ENCODE data around the gene POLR2J.
"Not testable (repeated sequence)": the region's sequence is repeated elsewhere in the genome, so short reads cannot be mapped to it uniquely, and the experiment has no call there.

Gene POLR2J

DNA sequence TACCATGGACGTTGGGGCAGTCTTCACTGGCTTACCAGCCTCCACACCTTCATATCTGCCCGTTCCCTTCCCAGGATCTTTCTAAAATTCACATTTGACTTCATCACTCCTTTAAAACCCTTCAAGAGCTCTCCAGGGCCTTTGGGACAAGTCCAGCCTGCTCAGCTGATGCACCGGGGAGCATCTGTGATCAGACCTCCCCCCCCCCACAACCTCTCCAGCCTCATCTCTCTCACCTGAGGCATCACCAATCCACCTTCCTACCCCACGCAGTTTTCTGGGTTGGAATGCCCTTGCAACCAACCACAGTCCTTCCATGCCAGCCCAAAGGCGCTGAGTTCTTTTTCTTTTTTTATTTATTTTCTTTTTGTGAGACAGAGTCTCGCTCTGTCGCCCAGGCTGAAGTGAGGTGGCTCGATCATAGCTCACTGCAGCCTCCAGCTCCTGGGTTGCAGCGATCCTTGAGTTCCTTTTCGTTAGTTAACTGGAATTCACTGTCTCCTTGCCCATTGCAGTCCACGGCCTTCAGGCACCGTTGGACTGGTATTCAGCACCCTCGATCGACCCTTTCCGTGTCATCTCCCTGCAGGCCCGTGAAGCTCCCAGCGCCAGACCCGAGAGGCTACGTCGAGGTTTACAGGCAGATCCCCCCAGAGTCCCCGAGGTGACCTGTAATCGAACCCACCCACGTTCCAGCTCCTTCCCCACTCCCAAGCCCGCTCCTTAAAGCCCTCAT is 14.7 kb downstream of the POLR2J start:
- Histone ChIP-seq H3K4me1 (ENCODE audit: control insufficient read depth, insufficient read depth, low read length, unreplicated experiment) (peaks cover 6% of the 10 kb centered on the region), H3K79me2 (ENCODE audit: control insufficient read depth, insufficient read depth, low read length, unreplicated experiment) (peaks cover 10% of the 10 kb centered on the region), H2AFZ (ENCODE audit: low read length, unreplicated experiment) (peak overlapping the region; percentile 89), H3K27ac (ENCODE audit: low read depth, low read length) (no peak overlapping the region), H3K27me3 (ENCODE audit: insufficient read depth, low read length) (no peaks in the 10 kb centered on the region), H3K36me3 (ENCODE audit: insufficient read depth, low read length) (no peaks in the 10 kb centered on the region), H3K4me3 (ENCODE audit: low read depth, low read length) (peak overlapping the region; percentile 96)

DNA sequence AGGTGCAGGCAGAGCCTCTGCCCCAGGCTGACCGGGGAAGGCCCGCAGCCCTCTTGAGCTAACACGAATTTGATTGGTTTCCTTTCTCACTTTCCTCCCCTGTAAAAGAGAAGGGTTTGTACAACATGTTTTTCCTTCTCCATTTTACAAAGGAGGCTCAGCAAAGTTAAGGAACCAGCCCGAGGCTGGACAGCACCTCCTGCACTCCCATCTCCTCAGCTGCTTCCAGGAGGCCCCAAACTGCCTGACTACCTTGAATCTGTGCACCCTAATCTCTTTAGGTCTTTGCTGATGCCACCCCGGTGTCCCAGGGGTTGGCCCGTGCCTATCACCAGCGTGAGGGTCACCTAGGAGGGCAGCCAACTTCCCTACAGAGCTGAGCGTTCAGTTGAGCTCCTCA is 18.3 kb downstream of the POLR2J start:
- H3K4me3 ChIP-seq (ENCODE audit: low read depth, low read length) = no peak overlapping the region
- H2AFZ ChIP-seq (ENCODE audit: low read length, unreplicated experiment) = no peak overlapping the region
- H3K27ac ChIP-seq (ENCODE audit: low read depth, low read length) = no peak overlapping the region
- no peaks in the 10 kb centered on the region for H3K4me1 ChIP-seq (ENCODE audit: control insufficient read depth, insufficient read depth, low read length, unreplicated experiment)
- H3K36me3 ChIP-seq (ENCODE audit: insufficient read depth, low read length) = no peaks in the 10 kb centered on the region; the same call in 1 of the 2 replicates
- H3K27me3 ChIP-seq (ENCODE audit: insufficient read depth, low read length) = no peaks in the 10 kb centered on the region
- peaks cover 6% of the 10 kb centered on the region for H3K79me2 ChIP-seq (ENCODE audit: control insufficient read depth, insufficient read depth, low read length, unreplicated experiment)

DNA sequence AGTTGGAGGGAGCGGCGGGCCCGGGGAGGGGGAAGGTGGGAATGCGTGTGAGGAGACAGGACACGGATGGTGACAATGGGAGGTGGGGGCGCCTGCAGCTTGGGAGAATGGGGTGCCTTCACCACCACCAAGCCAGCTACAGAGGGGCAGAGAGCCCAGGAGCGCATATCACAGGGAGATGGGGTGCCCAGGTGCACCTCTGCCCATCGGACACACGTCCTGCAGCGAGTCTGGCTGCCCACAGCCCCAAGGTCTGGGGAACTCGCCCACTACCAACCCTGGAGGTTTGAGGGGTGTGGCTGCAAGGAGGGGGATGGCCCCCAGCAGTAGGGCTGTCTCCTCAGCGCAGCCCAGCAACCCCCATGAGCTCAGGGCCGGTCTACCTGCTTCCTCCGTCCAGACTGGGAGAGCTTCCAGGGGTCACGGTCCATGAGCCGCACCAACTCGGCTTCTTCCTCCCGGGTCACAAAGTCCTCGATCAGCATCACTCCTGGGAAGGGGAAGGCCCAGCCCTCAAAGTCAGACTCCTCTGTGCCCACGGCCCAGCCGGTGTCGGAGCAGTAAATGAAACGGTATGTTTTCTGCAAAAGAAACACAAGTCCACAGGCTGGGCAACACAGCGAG is 19.4 kb downstream of the POLR2J start:
- Histone ChIP-seq H3K27ac (ENCODE audit: low read depth, low read length) (no peak overlapping the region), H3K4me1 (ENCODE audit: control insufficient read depth, insufficient read depth, low read length, unreplicated experiment) (no peaks in the 10 kb centered on the region), H2AFZ (ENCODE audit: low read length, unreplicated experiment) (no peak overlapping the region)

DNA sequence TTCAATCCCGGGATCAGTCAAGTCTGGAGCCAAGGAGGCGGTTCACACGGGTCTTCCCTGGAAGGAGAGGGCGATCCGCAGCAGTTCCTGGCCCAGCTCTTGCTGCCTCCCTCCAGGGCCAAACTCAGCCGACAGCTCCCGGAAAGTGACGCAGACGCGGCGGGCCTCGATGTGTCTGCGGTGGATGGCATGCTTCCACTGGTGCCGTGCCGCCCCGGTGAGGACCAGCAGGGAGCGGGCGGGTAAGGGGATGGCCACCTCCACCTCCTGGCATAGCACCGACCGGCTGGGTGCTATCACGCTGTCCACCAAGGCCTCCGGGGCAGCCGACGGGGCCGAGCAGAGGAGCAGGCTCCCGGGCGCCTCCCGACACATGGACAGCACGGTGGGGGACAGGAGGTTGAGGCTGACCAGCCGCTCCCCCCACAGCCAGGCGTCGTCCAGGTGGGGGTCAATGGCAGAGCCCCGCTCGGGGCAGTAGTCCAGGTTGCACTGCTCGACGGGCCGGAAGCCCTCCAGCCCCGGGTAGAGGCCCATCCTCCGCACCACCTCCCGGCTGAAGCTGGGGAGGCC is 21.3 kb downstream of the POLR2J start:
- Histone ChIP-seq H2AFZ (ENCODE audit: low read length, unreplicated experiment) (no peak overlapping the region), H3K27me3 (ENCODE audit: insufficient read depth, low read length) (no peaks in the 10 kb centered on the region), H3K27ac (ENCODE audit: low read depth, low read length) (no peak overlapping the region), H3K4me1 (ENCODE audit: control insufficient read depth, insufficient read depth, low read length, unreplicated experiment) (no peaks in the 10 kb centered on the region), H3K36me3 (ENCODE audit: insufficient read depth, low read length) (no peaks in the 10 kb centered on the region; the same call in 1 of the 2 replicates), H3K79me2 (ENCODE audit: control insufficient read depth, insufficient read depth, low read length, unreplicated experiment) (peaks cover 3% of the 10 kb centered on the region), H3K4me3 (ENCODE audit: low read depth, low read length) (no peak overlapping the region)

More for the DNA sequence above, 19.4 kb downstream of the POLR2J start:
- Histone ChIP-seq H3K36me3 (ENCODE audit: insufficient read depth, low read length) (no peaks in the 10 kb centered on the region; the same call in 1 of the 2 replicates), H3K4me3 (ENCODE audit: low read depth, low read length) (no peak overlapping the region), H3K79me2 (ENCODE audit: control insufficient read depth, insufficient read depth, low read length, unreplicated experiment) (peaks cover 6% of the 10 kb centered on the region), H3K27me3 (ENCODE audit: insufficient read depth, low read length) (no peaks in the 10 kb centered on the region)

DNA sequence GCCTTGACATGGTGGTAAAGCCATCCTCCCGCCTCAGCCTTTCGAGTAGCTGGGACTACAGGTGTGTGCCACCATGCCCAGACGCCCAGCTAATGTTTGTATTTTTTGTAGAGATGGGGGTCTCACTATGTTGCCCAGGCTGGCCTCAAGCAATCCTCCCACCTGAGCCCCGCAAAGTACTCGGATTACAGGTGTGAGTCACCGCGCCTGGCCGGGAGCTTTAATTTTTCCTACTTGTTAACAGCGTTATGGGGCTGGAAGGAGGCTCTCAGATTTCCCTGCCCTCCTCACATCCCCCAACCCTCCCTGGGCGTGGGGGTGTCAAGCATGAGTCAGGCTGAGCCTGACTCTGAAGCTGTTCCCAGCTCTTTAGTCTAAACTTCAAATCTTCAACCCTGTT is 22.4 kb downstream of the POLR2J start:
- no peak overlapping the region for H3K4me3 ChIP-seq (ENCODE audit: low read depth, low read length)
- H2AFZ ChIP-seq (ENCODE audit: low read length, unreplicated experiment) = no peak overlapping the region
- H3K27ac ChIP-seq (ENCODE audit: low read depth, low read length) = no peak overlapping the region
- H3K79me2 ChIP-seq (ENCODE audit: control insufficient read depth, insufficient read depth, low read length, unreplicated experiment) = no peaks in the 10 kb centered on the region
- peaks cover under 1% of the 10 kb centered on the region for H3K4me1 ChIP-seq (ENCODE audit: control insufficient read depth, insufficient read depth, low read length, unreplicated experiment)
- no peaks in the 10 kb centered on the region; the same call in 1 of the 2 replicates for H3K36me3 ChIP-seq (ENCODE audit: insufficient read depth, low read length)
- H3K27me3 ChIP-seq (ENCODE audit: insufficient read depth, low read length) = no peaks in the 10 kb centered on the region

DNA sequence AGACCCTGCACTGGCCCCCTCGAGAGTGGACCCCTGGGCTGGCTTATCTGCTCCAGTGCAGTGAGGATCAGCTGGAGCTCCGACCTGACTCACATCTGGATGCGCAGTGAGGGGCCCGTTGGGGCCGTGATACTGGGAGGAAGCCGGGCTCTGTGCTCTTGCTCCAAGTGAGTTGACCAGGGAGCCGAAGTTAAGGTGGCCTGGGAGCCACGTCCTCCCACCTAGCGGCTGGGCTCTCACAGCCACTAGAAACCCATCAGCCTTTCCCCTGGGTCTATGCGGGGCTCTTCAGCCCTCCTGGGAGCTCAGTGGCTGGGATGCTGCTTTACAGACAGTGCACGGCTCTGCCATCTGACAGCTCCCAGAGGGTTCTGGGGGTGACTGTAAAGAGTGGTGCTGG is 23.1 kb downstream of the POLR2J start:
- Histone ChIP-seq H3K4me1 (ENCODE audit: control insufficient read depth, insufficient read depth, low read length, unreplicated experiment) (peaks cover 3% of the 10 kb centered on the region), H3K27me3 (ENCODE audit: insufficient read depth, low read length) (no peaks in the 10 kb centered on the region), H3K4me3 (ENCODE audit: low read depth, low read length) (no peak overlapping the region), H3K79me2 (ENCODE audit: control insufficient read depth, insufficient read depth, low read length, unreplicated experiment) (no peaks in the 10 kb centered on the region), H3K36me3 (ENCODE audit: insufficient read depth, low read length) (no peaks in the 10 kb centered on the region; the same call in 1 of the 2 replicates), H3K27ac (ENCODE audit: low read depth, low read length) (no peak overlapping the region), H2AFZ (ENCODE audit: low read length, unreplicated experiment) (no peak overlapping the region)

- not testable (repeated sequence) for H3K27me3 ChIP-seq (ENCODE audit: insufficient read depth, low read length); H3K27ac ChIP-seq (ENCODE audit: low read depth, low read length); H3K79me2 ChIP-seq (ENCODE audit: control insufficient read depth, insufficient read depth, low read length, unreplicated experiment); H3K4me1 ChIP-seq (ENCODE audit: control insufficient read depth, insufficient read depth, low read length, unreplicated experiment); H2AFZ ChIP-seq (ENCODE audit: low read length, unreplicated experiment); H3K4me3 ChIP-seq (ENCODE audit: low read depth, low read length); H3K36me3 ChIP-seq (ENCODE audit: insufficient read depth, low read length)
These were observed 23.8 kb downstream of the POLR2J start for GRCh38 chr7:102454932-102455331.

DNA sequence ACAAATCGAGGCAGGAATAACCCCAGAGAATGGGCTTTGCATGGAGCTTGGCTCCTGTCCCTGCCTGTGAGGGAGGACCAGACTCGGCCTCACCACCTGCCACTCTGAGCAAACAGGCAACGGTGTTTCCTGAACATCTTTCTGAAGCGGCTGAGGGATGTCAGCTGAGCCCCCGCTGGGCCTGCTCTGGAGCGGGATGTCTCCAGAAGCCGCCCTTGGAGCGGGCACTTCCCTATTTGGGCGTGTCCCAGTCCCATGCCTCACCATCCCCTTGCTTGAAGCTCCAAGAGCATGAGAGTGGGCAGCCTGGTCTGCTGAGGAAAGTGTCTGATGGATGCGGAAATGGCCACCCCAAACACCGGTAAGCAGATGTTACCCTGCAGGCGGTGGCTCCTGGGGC is 24.3 kb downstream of the POLR2J start:
- peaks cover 3% of the 10 kb centered on the region for H3K4me1 ChIP-seq (ENCODE audit: control insufficient read depth, insufficient read depth, low read length, unreplicated experiment)
- no peak overlapping the region for H3K4me3 ChIP-seq (ENCODE audit: low read depth, low read length)
- H3K27ac ChIP-seq (ENCODE audit: low read depth, low read length) = no peak overlapping the region
- H3K36me3 ChIP-seq (ENCODE audit: insufficient read depth, low read length) = no peaks in the 10 kb centered on the region; the same call in 1 of the 2 replicates
- H3K79me2 ChIP-seq (ENCODE audit: control insufficient read depth, insufficient read depth, low read length, unreplicated experiment) = no peaks in the 10 kb centered on the region
- H3K27me3 ChIP-seq (ENCODE audit: insufficient read depth, low read length) = no peaks in the 10 kb centered on the region
- no peak overlapping the region for H2AFZ ChIP-seq (ENCODE audit: low read length, unreplicated experiment)

- Histone ChIP-seq H2AFZ (ENCODE audit: low read length, unreplicated experiment) (no peak overlapping the region), H3K4me3 (ENCODE audit: low read depth, low read length) (no peak overlapping the region), H3K27ac (ENCODE audit: low read depth, low read length) (no peak overlapping the region), H3K79me2 (ENCODE audit: control insufficient read depth, insufficient read depth, low read length, unreplicated experiment) (no peaks in the 10 kb centered on the region), H3K4me1 (ENCODE audit: control insufficient read depth, insufficient read depth, low read length, unreplicated experiment) (peaks cover 3% of the 10 kb centered on the region), H3K27me3 (ENCODE audit: insufficient read depth, low read length) (no peaks in the 10 kb centered on the region), H3K36me3 (ENCODE audit: insufficient read depth, low read length) (no peaks in the 10 kb centered on the region; the same call in 1 of the 2 replicates)
These were observed 25.4 kb downstream of the POLR2J start for GRCh38 chr7:102453319-102453718.

DNA sequence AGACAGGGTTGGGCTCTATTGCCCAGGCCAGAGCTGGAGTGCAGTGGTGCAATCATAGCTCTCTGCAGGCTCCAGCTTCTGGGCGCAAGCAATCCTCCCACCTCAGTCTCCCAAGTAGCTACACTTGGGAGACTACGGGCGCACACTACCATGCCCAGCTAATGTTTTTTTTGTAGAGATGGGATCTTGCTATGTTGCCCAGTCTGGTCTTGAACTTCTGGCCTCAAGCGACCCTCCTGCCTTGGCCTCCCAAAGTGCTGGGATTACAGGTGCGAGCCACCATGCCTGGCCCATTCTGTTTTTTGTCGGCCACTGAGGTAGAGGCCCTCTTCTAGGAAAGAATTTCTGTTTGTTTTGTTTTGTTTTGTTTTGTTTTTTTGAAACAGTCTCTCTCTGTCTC is 26.3 kb downstream of the POLR2J start:
- Histone ChIP-seq H3K36me3 (ENCODE audit: insufficient read depth, low read length) (no peaks in the 10 kb centered on the region; the same call in 1 of the 2 replicates), H3K4me3 (ENCODE audit: low read depth, low read length) (no peak overlapping the region), H2AFZ (ENCODE audit: low read length, unreplicated experiment) (no peak overlapping the region), H3K4me1 (ENCODE audit: control insufficient read depth, insufficient read depth, low read length, unreplicated experiment) (peaks cover 10% of the 10 kb centered on the region), H3K79me2 (ENCODE audit: control insufficient read depth, insufficient read depth, low read length, unreplicated experiment) (no peaks in the 10 kb centered on the region), H3K27me3 (ENCODE audit: insufficient read depth, low read length) (no peaks in the 10 kb centered on the region), H3K27ac (ENCODE audit: low read depth, low read length) (no peak overlapping the region)

All from ACC112 (cell line).